ENCODE data around the gene BRIP1. TPM values are rescaled to one million over a fixed set of nuclear protein-coding genes. Genes with fewer than 3 reads are reported as not detected.

BRIP1 gene
- total and polyA plus RNA-seq, 5 donors: 0.05 to 0.41 (median 0.20) TPM; not detected in 1

DNA sequence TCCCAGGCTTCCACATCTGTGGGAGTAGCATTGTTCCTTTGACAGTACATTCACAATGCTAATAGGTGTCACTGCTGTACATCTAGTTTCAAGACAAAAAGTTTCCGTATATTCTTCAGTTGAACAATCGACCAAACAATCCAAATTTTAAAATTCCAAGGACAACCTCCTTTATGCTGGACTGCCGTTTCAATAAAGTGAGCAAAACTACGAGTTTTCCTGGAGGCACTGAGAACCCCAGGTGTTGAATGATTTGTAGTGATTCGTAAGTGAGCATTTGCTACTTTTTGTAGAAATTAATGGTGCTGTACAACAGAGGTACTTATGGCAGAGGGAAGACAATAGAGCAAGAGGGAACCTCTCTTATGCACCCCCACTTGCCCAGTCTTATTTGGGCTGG lies 201.1 kb downstream of the BRIP1 start:
- DNase-seq (no peak), ATAC-seq (no peak)
- WGBS: 85% methylated on average over 5 of the region's 5 CpGs
- H3K27ac ChIP-seq (ENCODE audit: low read length): no peak overlapping the region
- H3K27me3 ChIP-seq (ENCODE audit: control insufficient read depth, insufficient read depth): no peaks in the 10 kb centered on the region
- no peak overlapping the region for H3K4me3 ChIP-seq (ENCODE audit: low read length)
- no peaks in the 10 kb centered on the region for H3K4me1 ChIP-seq (ENCODE audit: control insufficient read depth, insufficient read depth, low read length)
- H3K9me3 ChIP-seq (ENCODE audit: control insufficient read depth, low read length): no peaks in the 10 kb centered on the region
- intact Hi-C loops (cut with DNase I): no loop called here

DNA sequence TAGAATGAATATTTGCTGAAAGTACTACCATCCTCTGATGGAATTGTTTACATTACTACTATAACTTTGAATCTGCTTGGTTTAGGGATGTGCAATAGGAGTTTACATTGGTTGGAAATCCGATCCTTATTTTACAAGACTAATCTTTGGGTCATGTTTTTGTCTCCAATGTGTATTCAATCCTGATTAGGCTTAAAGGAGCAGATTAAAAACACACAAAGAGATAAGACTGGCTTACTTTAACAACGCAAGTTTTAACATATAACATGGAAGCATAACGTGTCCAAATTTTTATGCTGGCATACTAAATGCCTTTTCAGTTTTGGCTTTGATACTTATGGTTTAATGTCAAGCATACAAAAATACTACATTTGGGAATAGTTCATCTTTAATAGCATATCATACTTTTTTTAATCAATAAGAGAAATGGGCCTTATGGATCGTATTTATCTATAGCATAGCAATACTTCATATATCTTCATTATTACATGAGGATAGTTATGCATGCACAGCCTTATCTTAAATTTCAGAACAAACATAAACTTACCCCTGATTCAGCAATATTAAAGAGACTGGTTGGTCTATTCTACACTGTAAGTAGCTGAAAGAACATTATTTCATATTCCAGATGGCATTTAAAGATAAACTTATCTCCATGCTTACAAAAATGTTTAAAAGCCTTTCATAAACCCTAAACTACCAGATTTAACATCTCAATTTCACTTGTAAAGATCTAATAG lies 202.4 kb downstream of the BRIP1 start:
- WGBS: 65% methylated on average over 4 of the region's 4 CpGs
- intact Hi-C loops (cut with DNase I): no loop called here
- no peak for DNase-seq
- H3K27me3 ChIP-seq (ENCODE audit: control insufficient read depth, insufficient read depth): no peaks in the 10 kb centered on the region
- no peak overlapping the region for H3K4me3 ChIP-seq (ENCODE audit: low read length)
- no peak overlapping the region for H3K27ac ChIP-seq (ENCODE audit: low read length)
- no peaks in the 10 kb centered on the region for H3K9me3 ChIP-seq (ENCODE audit: control insufficient read depth, low read length)
- ATAC-seq: no peak
- no peaks in the 10 kb centered on the region for H3K4me1 ChIP-seq (ENCODE audit: control insufficient read depth, insufficient read depth, low read length)

DNA sequence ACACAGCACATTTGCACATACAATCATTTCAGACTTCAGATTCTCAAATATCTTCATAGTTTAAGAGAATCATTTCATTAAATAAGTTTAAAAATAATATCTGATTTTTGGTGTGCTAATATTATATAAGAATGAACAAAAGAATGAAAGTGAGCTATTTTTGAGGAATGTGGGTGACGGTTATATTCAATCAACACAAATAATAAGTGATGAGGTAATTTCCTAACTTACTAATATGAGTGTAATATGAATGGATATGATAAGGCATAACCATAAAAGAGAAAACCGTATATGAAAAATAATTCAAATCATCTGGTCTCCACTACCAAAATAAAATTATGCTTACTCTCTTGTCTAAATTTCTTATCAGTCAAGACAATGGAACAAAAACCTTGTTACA lies 203.9 kb downstream of the BRIP1 start:
- no peak for ATAC-seq
- Histone ChIP-seq H3K27ac (ENCODE audit: low read length) (no peak overlapping the region), H3K4me1 (ENCODE audit: control insufficient read depth, insufficient read depth, low read length) (no peaks in the 10 kb centered on the region), H3K9me3 (ENCODE audit: control insufficient read depth, low read length) (no peaks in the 10 kb centered on the region), H3K4me3 (ENCODE audit: low read length) (no peak overlapping the region), H3K27me3 (ENCODE audit: control insufficient read depth, insufficient read depth) (no peaks in the 10 kb centered on the region)
- no peak for DNase-seq
- intact Hi-C loops (cut with DNase I): no loop called here
- WGBS: 47% methylated on average over 2 of the region's 2 CpGs

DNA sequence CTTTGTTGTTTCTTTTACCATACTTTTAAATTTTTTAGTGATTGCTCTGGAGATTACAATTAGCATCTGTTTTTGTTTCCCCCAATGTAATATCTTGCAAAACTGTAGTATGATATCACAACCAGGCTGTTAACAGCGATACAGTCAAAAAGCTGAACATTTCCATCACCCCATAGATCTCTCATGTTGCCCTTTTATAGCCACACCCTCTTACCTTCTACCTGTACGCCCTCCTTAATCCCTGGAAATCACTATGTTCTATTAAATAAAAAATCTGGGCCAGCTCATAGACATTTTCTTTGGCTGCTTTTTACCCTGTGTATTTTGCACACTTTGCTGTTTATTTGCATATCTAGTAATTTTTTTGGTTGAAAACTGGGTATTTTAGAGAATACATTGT lies 205.1 kb downstream of the BRIP1 start:
- Histone ChIP-seq H3K9me3 (ENCODE audit: control insufficient read depth, low read length) (no peaks in the 10 kb centered on the region), H3K27me3 (ENCODE audit: control insufficient read depth, insufficient read depth) (no peaks in the 10 kb centered on the region), H3K4me1 (ENCODE audit: control insufficient read depth, insufficient read depth, low read length) (no peaks in the 10 kb centered on the region), H3K4me3 (ENCODE audit: low read length) (no peak overlapping the region), H3K27ac (ENCODE audit: low read length) (no peak overlapping the region)
- 69% methylated on average over 2 of the region's 2 CpGs for WGBS
- DNase-seq: no peak
- ATAC-seq: no peak
- intact Hi-C loops (cut with DNase I): no loop called here

DNA sequence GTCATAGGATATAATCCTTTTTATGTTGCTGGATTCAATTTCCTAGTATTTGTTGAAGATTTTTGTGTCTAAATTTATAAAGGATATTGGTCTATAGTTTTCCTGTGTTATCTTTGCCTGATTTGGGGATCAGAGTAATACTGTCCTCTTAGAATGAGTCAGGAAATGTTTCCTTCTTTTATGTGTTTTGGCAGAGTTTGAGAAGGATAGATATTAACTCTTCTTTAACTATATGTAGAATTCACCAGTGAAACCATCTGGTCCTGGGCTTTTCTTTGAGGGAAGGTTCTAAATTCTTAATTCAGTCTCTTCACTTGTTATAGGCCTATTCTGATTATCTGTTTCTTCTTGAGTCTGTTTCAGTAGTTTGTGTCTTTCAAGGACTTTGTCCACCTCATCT lies 206.0 kb downstream of the BRIP1 start:
- DNase-seq (no peak), ATAC-seq (no peak)
- no peak overlapping the region for H3K4me3 ChIP-seq (ENCODE audit: low read length)
- H3K27ac ChIP-seq (ENCODE audit: low read length): no peak overlapping the region
- no peaks in the 10 kb centered on the region for H3K9me3 ChIP-seq (ENCODE audit: control insufficient read depth, low read length)
- H3K27me3 ChIP-seq (ENCODE audit: control insufficient read depth, insufficient read depth): no peaks in the 10 kb centered on the region
- no peaks in the 10 kb centered on the region for H3K4me1 ChIP-seq (ENCODE audit: control insufficient read depth, insufficient read depth, low read length)
- intact Hi-C loops (cut with DNase I): no loop called here

DNA sequence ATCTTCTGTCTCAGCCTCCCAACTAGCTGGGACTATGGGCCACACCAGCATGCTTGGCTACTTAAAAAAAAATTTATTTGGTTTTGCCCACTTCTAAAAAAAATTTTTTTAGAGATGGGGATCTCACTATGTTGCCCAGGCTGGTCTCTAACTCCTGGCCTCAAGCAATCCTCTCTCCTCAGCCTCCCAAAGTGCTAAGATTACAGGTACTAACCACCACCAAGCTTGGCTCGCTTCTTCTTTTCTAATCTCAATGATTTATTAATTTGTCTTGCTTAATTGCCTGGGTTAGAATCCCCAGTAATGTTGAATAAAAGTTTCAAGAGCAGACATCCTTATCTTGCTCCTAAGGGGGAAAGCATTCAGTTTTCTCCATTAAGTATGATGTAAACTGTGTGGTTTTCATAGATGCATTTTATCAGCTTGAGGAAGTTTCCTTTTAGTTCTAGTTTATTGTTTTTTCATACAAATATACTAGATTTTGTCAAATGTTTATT lies 206.6 kb downstream of the BRIP1 start:
- ATAC-seq: no peak
- H3K9me3 ChIP-seq (ENCODE audit: control insufficient read depth, low read length): no peaks in the 10 kb centered on the region
- H3K4me3 ChIP-seq (ENCODE audit: low read length): no peak overlapping the region
- no peak for DNase-seq
- H3K27me3 ChIP-seq (ENCODE audit: control insufficient read depth, insufficient read depth): no peaks in the 10 kb centered on the region
- intact Hi-C loops (cut with DNase I): no loop called here
- H3K4me1 ChIP-seq (ENCODE audit: control insufficient read depth, insufficient read depth, low read length): no peaks in the 10 kb centered on the region
- WGBS: 75% methylated on average over 1 of the region's 1 CpG
- H3K27ac ChIP-seq (ENCODE audit: low read length): no peak overlapping the region

DNA sequence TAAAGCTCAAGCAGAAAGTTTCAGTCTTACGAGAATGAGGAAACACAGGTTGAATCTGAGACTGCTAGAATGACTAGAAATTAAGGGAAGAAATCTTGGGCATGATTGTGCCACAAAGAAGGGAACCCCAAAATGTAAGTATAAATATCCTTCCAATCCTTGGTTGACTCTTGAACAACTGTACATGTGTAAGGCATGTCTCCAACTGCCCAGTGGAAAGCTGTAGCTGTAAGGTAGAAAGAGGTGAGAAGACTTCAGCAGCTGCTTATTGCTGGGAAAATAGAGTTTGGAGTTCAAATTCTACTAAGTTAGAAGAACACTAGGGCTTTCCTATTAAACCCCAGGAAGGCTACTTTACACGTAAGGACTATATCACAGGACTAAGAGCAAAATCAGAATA lies 212.6 kb downstream of the BRIP1 start:
- 90% methylated on average over 2 of the region's 2 CpGs for WGBS
- H3K27ac ChIP-seq (ENCODE audit: low read length): no peak overlapping the region
- no peak overlapping the region for H3K4me3 ChIP-seq (ENCODE audit: low read length)
- no peaks in the 10 kb centered on the region for H3K27me3 ChIP-seq (ENCODE audit: control insufficient read depth, insufficient read depth)
- no peaks in the 10 kb centered on the region for H3K9me3 ChIP-seq (ENCODE audit: control insufficient read depth, low read length)
- DNase-seq: no peak
- intact Hi-C loops (cut with DNase I): no loop called here
- no peaks in the 10 kb centered on the region for H3K4me1 ChIP-seq (ENCODE audit: control insufficient read depth, insufficient read depth, low read length)
- no peak for ATAC-seq

DNA sequence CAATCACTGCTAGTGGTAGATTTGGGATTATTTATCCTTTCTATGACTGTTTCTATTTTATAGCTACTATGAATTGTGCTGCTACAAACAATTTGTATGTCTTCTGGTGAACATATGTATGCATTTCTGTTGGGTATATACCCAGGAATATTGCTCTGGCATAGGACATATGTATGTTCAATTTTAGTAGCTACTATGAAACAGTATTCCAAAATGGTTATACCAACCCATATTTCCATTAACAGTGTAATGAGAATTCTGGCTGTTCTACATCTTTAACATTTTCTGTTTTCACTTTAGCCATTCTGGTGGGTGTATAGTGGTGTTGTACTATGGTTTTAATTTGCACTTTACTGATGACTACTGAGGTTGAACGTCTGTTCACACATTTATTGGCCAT lies 214.7 kb downstream of the BRIP1 start:
- Histone ChIP-seq H3K27me3 (ENCODE audit: control insufficient read depth, insufficient read depth) (no peaks in the 10 kb centered on the region), H3K9me3 (ENCODE audit: control insufficient read depth, low read length) (no peaks in the 10 kb centered on the region), H3K4me1 (ENCODE audit: control insufficient read depth, insufficient read depth, low read length) (no peaks in the 10 kb centered on the region), H3K27ac (ENCODE audit: low read length) (no peak overlapping the region), H3K4me3 (ENCODE audit: low read length) (no peak overlapping the region)
- ATAC-seq (no peak), DNase-seq (no peak)
- 55% methylated on average over 1 of the region's 1 CpG for WGBS
- intact Hi-C loops (cut with DNase I): no loop called here

DNA sequence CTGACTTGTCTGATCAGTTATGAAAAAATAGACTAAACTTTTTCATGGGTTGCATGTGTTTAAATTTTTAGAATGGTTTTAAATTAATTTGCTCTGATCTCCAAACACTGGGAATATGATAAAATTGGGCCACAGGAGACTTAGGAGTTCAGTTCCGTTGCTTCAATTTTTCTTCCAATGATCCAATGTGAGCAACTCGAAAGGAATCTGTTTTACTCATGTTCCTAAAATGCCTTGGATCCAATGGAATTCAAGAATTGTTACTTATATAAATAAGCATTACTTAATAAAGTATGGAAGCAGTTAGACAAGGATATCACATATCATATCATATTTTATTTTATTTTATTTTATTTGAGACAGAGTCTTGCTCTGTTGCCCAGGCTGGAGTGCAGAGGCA lies 216.3 kb downstream of the BRIP1 start:
- no peaks in the 10 kb centered on the region for H3K4me1 ChIP-seq (ENCODE audit: control insufficient read depth, insufficient read depth, low read length)
- WGBS: 77% methylated on average over 2 of the region's 2 CpGs
- no peaks in the 10 kb centered on the region for H3K9me3 ChIP-seq (ENCODE audit: control insufficient read depth, low read length)
- H3K4me3 ChIP-seq (ENCODE audit: low read length): no peak overlapping the region
- DNase-seq (no peak), ATAC-seq (no peak)
- no peak overlapping the region for H3K27ac ChIP-seq (ENCODE audit: low read length)
- no peaks in the 10 kb centered on the region for H3K27me3 ChIP-seq (ENCODE audit: control insufficient read depth, insufficient read depth)
- intact Hi-C loops (cut with DNase I): no loop called here

DNA sequence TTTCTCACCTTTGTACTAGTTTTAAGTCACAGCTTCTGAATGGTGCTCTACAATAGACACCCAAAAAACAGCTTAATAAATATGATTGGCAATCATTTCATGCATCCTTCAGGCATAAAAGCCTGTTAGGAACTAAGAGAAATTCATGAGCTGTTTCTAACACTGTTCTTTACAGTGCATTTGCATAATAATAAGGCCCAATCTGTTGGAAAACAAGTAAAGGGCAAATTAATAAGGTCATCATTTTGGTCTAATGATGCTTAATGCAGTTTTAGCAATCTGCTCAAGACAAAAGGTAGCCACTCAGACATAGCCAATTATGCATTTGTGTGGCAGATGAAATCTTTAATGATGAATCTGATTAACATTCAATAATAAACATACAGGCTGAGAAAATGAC lies 216.8 kb downstream of the BRIP1 start:
- Histone ChIP-seq H3K9me3 (ENCODE audit: control insufficient read depth, low read length) (no peaks in the 10 kb centered on the region), H3K27ac (ENCODE audit: low read length) (no peak overlapping the region), H3K4me1 (ENCODE audit: control insufficient read depth, insufficient read depth, low read length) (no peaks in the 10 kb centered on the region), H3K27me3 (ENCODE audit: control insufficient read depth, insufficient read depth) (no peaks in the 10 kb centered on the region), H3K4me3 (ENCODE audit: low read length) (no peak overlapping the region)
- intact Hi-C loops (cut with DNase I): no loop called here
- ATAC-seq: no peak
- DNase-seq: no peak

DNA sequence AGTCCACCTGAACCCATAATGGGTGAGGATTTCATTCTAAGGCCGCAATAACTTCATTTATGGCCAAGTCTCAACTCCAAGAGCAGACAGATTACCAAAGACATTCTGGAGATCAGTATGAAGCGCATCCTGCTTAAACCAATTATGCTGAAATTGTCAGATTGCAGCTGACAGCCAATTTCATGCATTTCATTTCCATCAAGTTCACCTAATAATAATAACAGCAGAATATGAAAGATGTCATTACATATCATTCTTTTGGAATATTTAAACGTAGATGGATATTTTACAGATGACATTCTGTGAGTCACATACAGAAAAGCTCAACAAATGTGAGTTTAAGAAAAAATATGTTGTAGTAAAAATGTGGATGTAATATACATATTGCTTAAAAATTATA lies 217.4 kb downstream of the BRIP1 start:
- DNase-seq: no peak
- Histone ChIP-seq H3K4me3 (ENCODE audit: low read length) (no peak overlapping the region), H3K27me3 (ENCODE audit: control insufficient read depth, insufficient read depth) (no peaks in the 10 kb centered on the region), H3K9me3 (ENCODE audit: control insufficient read depth, low read length) (no peaks in the 10 kb centered on the region), H3K27ac (ENCODE audit: low read length) (no peak overlapping the region), H3K4me1 (ENCODE audit: control insufficient read depth, insufficient read depth, low read length) (no peaks in the 10 kb centered on the region)
- intact Hi-C loops (cut with DNase I): no loop called here
- ATAC-seq: no peak
- 79% methylated on average over 3 of the region's 3 CpGs for WGBS
